ENCODE measurements around the gene ATXN7L3B. TPM values are rescaled to one million over a fixed set of nuclear protein-coding genes. Genes with fewer than 3 reads are reported as not detected.

The ATXN7L3B gene
- total and polyA plus RNA-seq, 2 donors (not counting 3 experiments of a cell fraction or from before 2014, with no cell fraction given), result 18.1 to 25.0 TPM

DNA sequence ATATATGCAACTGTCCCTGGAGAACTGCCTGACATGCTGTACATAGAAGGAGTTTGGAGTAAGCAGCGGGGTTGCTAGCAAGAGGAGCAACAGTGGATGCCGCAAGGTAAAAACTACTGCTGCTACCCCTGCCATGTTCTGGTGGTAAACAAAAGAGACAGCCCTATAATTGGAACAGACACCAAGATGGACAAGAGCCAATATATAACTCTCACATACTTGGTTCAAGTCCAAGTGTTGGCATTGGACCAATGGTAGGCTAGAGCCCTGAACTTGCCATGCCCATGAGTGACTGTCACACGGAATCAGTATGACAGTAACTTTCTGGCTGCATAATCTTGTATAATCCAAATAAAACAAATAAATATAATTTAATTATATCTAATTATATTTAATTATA lies 13.7 kb downstream of the ATXN7L3B start:
- H3K27ac ChIP-seq (ENCODE audit: insufficient read depth, low read depth, low read length), result no peak overlapping the region
- H3K27me3 ChIP-seq (ENCODE audit: control insufficient read depth in 2 of 2, insufficient read depth in 2 of 2, low read length in 2 of 2), result no peaks in the 10 kb centered on the region
- no peak for FAIRE-seq
- no peak overlapping the region for H3K9ac ChIP-seq (replicated peaks; ENCODE audit: extremely low read depth, insufficient read depth, low read length)
- no peaks in the 10 kb centered on the region for H3K36me3 ChIP-seq (ENCODE audit: control insufficient read depth in 2 of 2, extremely low read depth in 1 of 2, insufficient read depth in 2 of 2, low read length in 2 of 2)
- TF ChIP-seq POLR2A (IDR thresholded peaks at IDR 0.05; ENCODE audit: low read depth, low read length), result no peak
- TF ChIP-seq FOS (IDR thresholded peaks at IDR 0.05; ENCODE audit: borderline replicate concordance, insufficient read depth, low read length), result no peak
- TF ChIP-seq CTCF (IDR thresholded peaks at IDR 0.05; ENCODE audit: extremely low read depth in 1 of 2, insufficient read depth in 1 of 2, low read depth in 1 of 2, low read length in 2 of 2), result no peak
- no peak for TF ChIP-seq POLR2AphosphoS5 (IDR thresholded peaks at IDR 0.05; ENCODE audit: insufficient read depth, low read depth, low read length)
- TF ChIP-seq MYC (IDR thresholded peaks at IDR 0.05; ENCODE audit: low read depth, low read length), result no peak
- TF ChIP-seq MAX (IDR thresholded peaks at IDR 0.05; ENCODE audit: insufficient read depth, insufficient read length), result no peak
- TF ChIP-seq GATA2 (IDR thresholded peaks at IDR 0.05; ENCODE audit: insufficient read depth, insufficient read length, low read depth, low read length), result no peak
- no peak for TF ChIP-seq JUN (IDR thresholded peaks at IDR 0.05; ENCODE audit: borderline replicate concordance, insufficient read depth, insufficient read length, low read depth)
- no peak for TF ChIP-seq EZH2 (IDR thresholded peaks at IDR 0.05; ENCODE audit: borderline replicate concordance, low read depth, low read length, severe bottlenecking)
- H3K9me3 ChIP-seq (replicated peaks; ENCODE audit: control insufficient read depth, insufficient read depth, low read length), result no peaks in the 10 kb centered on the region
- no peak overlapping the region for H2AFZ ChIP-seq (ENCODE audit: low read depth, low read length)
- H3K79me2 ChIP-seq (ENCODE audit: control insufficient read depth, insufficient read depth, low read length), result no peaks in the 10 kb centered on the region
- intact Hi-C loops (cut with micrococcal nuclease), result no loop called here
- no peak for DNase-seq (ENCODE audit: low read depth, low spot score)
- no peaks in the 10 kb centered on the region for H3K4me1 ChIP-seq (ENCODE audit: control insufficient read depth, extremely low read depth, insufficient read depth, low read length)
- no peaks in the 10 kb centered on the region for H3K9me1 ChIP-seq (replicated peaks; ENCODE audit: control insufficient read depth, extremely low read depth, insufficient read depth, low read length)
- H4K20me1 ChIP-seq (replicated peaks; ENCODE audit: control insufficient read depth, extremely low read depth, insufficient read depth, low read length), result no peaks in the 10 kb centered on the region
- dilution Hi-C loops (cut with MboI; ENCODE audit: extremely low pct_ligation_motif_present, low sequenced_read_pairs), result no loop called here
- no peak overlapping the region for H3K4me3 ChIP-seq (replicated peaks in 1 of 3; ENCODE audit: insufficient read depth in 1 of 3, low read depth in 1 of 3, low read length in 3 of 3)
- ChIA-PET CTCF (no interaction called here), POLR2A (no interaction called here)
- no peak overlapping the region for H3K4me2 ChIP-seq (ENCODE audit: insufficient read depth, low read length)
- no TSS peak for BruUV-seq (replicated peaks)

All from endothelial cell of umbilical vein (primary cell).